ENCODE results near the gene ADCY3.
A peak's percentile ranks its signal among the peaks of the same experiment; 100 is the strongest.

ADCY3 gene

GRCh38 chr2:24920098-24920808, at the start of gene ADCY3:
Gene ADCY3 (minus strand): TSS chr2:24920237. CDS start chr2:24918987, 1,250 bp downstream.
- DNase-seq (ENCODE audit: low read depth in 3 of 3), result peak; percentile 30 to 47 (median 43)

GRCh38 chr2:24969784-24970183, 49.7 kb upstream of the ADCY3 start:
- DNase-seq (ENCODE audit: low read depth in 3 of 3), result no peak

GRCh38 chr2:24961903-24962302, 41.9 kb upstream of the ADCY3 start:
- no peak for DNase-seq (ENCODE audit: low read depth in 3 of 3)

- DNase-seq (ENCODE audit: low read depth in 3 of 3), result no peak
Measured at GRCh38 chr2:24959761-24960160, 39.7 kb upstream of the ADCY3 start.

GRCh38 chr2:24958411-24958935, 38.4 kb upstream of the ADCY3 start:
- no peak for DNase-seq (ENCODE audit: low read depth in 3 of 3)

- DNase-seq (ENCODE audit: low read depth in 3 of 3), result no peak
Measured at GRCh38 chr2:24957976-24958375, 37.9 kb upstream of the ADCY3 start.

- no peak for DNase-seq (ENCODE audit: low read depth in 3 of 3)
Measured at GRCh38 chr2:24957221-24957620, 37.2 kb upstream of the ADCY3 start.

- DNase-seq (ENCODE audit: low read depth in 3 of 3), result no peak
Measured at GRCh38 chr2:24955921-24956320, 35.9 kb upstream of the ADCY3 start.

- no peak for DNase-seq (ENCODE audit: low read depth in 3 of 3)
Measured at GRCh38 chr2:24955232-24955631, 35.2 kb upstream of the ADCY3 start.

GRCh38 chr2:24950102-24950501, 30.1 kb upstream of the ADCY3 start:
- no peak for DNase-seq (ENCODE audit: low read depth in 3 of 3)

GRCh38 chr2:24948506-24948905, 28.5 kb upstream of the ADCY3 start:
- no peak for DNase-seq (ENCODE audit: low read depth in 3 of 3)

GRCh38 chr2:24947561-24948157, 27.6 kb upstream of the ADCY3 start:
- no peak for DNase-seq (ENCODE audit: low read depth in 3 of 3)

GRCh38 chr2:24945907-24946306, 25.9 kb upstream of the ADCY3 start:
- no peak for DNase-seq (ENCODE audit: low read depth in 3 of 3)

- no peak for DNase-seq (ENCODE audit: low read depth in 3 of 3)
Measured at GRCh38 chr2:24943427-24944053, 23.5 kb upstream of the ADCY3 start.

GRCh38 chr2:24939353-24939752, 19.3 kb upstream of the ADCY3 start:
- DNase-seq (ENCODE audit: low read depth in 3 of 3), result no peak

GRCh38 chr2:24937236-24937635, 17.2 kb upstream of the ADCY3 start:
- DNase-seq (ENCODE audit: low read depth in 3 of 3), result no peak

- no peak for DNase-seq (ENCODE audit: low read depth in 3 of 3)
Measured at GRCh38 chr2:24935145-24935544, 15.1 kb upstream of the ADCY3 start.

- no peak for DNase-seq (ENCODE audit: low read depth in 3 of 3)
Measured at GRCh38 chr2:24932715-24933114, 12.7 kb upstream of the ADCY3 start.

- no peak for DNase-seq (ENCODE audit: low read depth in 3 of 3)
Measured at GRCh38 chr2:24930768-24931167, 10.7 kb upstream of the ADCY3 start.

GRCh38 chr2:24929230-24929629, 9.2 kb upstream of the ADCY3 start:
- no peak for DNase-seq (ENCODE audit: low read depth in 3 of 3)

GRCh38 chr2:24928036-24928435, 8.0 kb upstream of the ADCY3 start:
- DNase-seq (ENCODE audit: low read depth in 3 of 3), result no peak

- DNase-seq (ENCODE audit: low read depth in 3 of 3), result peak in 1 of 3 experiments; percentile 16
Measured at GRCh38 chr2:24926602-24927252, 6.7 kb upstream of the ADCY3 start.

Measured in stimulated activated CD4-positive, alpha-beta T cell treated with anti-CD3 and anti-CD28 coated beads, TNF-alpha, amount 100 ng/mL, for 4 hours (primary cell).